ENCODE results near the gene ACOX3.
"Not testable (repeated sequence)": the region's sequence is repeated elsewhere in the genome, so short reads cannot be mapped to it uniquely, and the experiment has no call there.

Gene ACOX3

GRCh38 chr4:8403976-8404375, 36.5 kb downstream of the ACOX3 start:
- no peak for DNase-seq

- DNase-seq = peak; percentile 31
Measured at GRCh38 chr4:8403173-8403753, 37.3 kb downstream of the ACOX3 start.

- DNase-seq = no peak
Measured at GRCh38 chr4:8402640-8403039, 37.9 kb downstream of the ACOX3 start.

GRCh38 chr4:8402181-8402597, 38.3 kb downstream of the ACOX3 start:
- no peak for DNase-seq

GRCh38 chr4:8401665-8402064, 38.9 kb downstream of the ACOX3 start:
- no peak for DNase-seq

GRCh38 chr4:8400632-8401325, 39.7 kb downstream of the ACOX3 start:
- no peak for DNase-seq

- no peak for DNase-seq
Measured at GRCh38 chr4:8399298-8399697, 41.2 kb downstream of the ACOX3 start.

GRCh38 chr4:8398347-8398746, 42.2 kb downstream of the ACOX3 start:
- no peak for DNase-seq

GRCh38 chr4:8396762-8397406, 43.6 kb downstream of the ACOX3 start:
- no peak for DNase-seq

- DNase-seq = no peak
Measured at GRCh38 chr4:8395504-8396296, 44.8 kb downstream of the ACOX3 start.

- no peak for DNase-seq
Measured at GRCh38 chr4:8394806-8395205, 45.7 kb downstream of the ACOX3 start.

GRCh38 chr4:8394061-8394519, 46.4 kb downstream of the ACOX3 start:
- no peak for DNase-seq

- no peak for DNase-seq
Measured at GRCh38 chr4:8393593-8394038, 46.9 kb downstream of the ACOX3 start.

GRCh38 chr4:8392591-8393190, 47.8 kb downstream of the ACOX3 start:
- no peak for DNase-seq

- peak; percentile 39 for DNase-seq
Measured at GRCh38 chr4:8391972-8392371, 48.6 kb downstream of the ACOX3 start.

GRCh38 chr4:8391071-8391470, 49.5 kb downstream of the ACOX3 start:
- DNase-seq = no peak

GRCh38 chr4:8390577-8390976, 49.9 kb downstream of the ACOX3 start:
- DNase-seq = no peak

GRCh38 chr4:8388528-8388870, 52.0 kb downstream of the ACOX3 start:
- no peak for DNase-seq

GRCh38 chr4:8387615-8388527, 52.7 kb downstream of the ACOX3 start:
- no peak for DNase-seq

GRCh38 chr4:8387194-8387593, 53.3 kb downstream of the ACOX3 start:
- DNase-seq = no peak

- DNase-seq = no peak
Measured at GRCh38 chr4:8386731-8387130, 53.8 kb downstream of the ACOX3 start.

- not testable (repeated sequence) for DNase-seq
Measured at GRCh38 chr4:8386131-8386530, 54.4 kb downstream of the ACOX3 start.

Measured in NCI-H510A treated with DMSO at 0.1 percent for 48 hours (cell line).